ENCODE results near the gene SORCS1.
"Not testable (repeated sequence)": the region's sequence is repeated elsewhere in the genome, so short reads cannot be mapped to it uniquely, and the experiment has no call there.

SORCS1 gene

DNA sequence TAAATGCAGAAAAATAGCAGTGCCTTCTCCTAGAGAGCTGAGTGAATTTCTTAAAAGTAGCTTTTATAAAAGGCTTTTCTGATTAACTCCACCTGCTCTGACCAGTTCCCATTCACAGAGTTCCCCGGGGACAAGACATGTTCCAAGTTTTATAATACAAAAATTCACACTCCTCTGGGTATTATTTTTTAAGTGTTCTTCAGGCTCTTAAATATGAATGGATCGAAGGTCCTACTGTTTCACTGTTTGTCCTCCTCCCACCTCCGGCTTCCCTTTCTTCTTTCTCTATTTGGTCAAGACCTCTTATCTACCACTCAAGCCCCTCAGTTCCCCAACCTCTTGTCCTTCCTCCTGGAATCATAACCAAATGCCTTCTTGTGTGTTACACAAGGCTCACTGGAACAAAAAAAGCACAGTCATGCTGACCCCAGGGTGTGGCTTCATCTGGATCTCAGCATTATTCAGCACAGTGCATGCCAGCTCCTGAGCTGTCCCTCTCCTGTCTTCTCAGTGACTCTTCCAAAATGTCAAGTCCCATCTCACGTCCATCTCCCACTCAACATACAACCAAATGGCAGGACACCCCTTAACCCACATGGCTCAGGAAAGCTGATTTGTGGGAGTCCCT is 222.4 kb downstream of the SORCS1 start:
- no peak for DNase-seq (ENCODE audit: low spot score)

DNA sequence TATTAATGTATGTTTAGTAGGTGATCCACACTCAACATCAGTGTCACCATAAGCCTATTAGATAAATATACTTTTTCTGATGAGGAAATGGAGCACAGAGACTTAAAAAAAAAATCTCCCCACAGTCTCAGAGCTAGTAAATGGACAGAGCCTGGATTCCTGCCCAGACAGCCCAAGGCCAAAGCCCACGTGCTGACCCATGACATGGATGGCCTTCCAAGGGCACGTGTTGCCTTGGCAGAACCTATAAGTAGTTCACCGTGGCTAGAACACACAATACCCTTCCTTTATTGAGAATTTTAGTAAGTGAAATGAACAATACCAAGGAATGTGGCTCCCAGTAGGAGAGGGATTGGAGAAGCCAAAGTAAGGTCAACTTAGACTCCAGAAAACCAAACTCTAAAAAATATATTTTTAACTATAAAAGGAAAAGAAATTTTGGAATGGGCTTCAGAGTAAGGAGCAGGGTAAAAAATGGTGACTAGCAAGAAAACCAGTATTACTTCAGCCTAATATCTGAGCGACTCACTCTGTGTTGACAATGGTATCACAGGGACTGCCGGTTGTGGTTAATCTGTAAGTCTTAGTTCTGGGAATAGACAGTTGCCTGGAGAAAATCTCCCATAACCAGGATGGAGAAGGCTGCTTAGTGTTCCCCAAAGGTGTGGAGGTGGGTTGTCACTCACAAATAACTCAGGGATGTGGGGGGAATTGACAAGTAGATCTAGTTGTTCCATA is 223.0 kb downstream of the SORCS1 start:
- no peak for DNase-seq (ENCODE audit: low spot score)

DNA sequence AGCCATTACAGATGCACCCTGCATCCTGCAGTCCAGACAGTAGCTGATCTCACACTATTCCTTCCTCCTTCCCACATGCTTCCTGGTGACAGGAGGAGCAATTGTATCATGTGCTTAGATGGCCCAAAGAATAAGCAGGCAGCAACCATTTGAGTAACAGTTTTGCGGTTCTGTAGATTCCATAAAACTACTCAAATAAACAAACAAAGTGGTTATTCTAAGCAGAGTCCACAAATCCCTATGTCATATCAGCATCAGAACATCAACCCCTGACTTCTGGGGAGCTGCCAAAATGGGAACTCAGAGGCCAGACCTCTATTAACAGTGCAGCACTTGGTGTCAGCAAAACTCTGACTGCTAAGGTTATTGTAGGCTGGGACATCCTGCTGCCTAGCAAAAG is 226.0 kb downstream of the SORCS1 start:
- DNase-seq (ENCODE audit: low spot score) = no peak

DNA sequence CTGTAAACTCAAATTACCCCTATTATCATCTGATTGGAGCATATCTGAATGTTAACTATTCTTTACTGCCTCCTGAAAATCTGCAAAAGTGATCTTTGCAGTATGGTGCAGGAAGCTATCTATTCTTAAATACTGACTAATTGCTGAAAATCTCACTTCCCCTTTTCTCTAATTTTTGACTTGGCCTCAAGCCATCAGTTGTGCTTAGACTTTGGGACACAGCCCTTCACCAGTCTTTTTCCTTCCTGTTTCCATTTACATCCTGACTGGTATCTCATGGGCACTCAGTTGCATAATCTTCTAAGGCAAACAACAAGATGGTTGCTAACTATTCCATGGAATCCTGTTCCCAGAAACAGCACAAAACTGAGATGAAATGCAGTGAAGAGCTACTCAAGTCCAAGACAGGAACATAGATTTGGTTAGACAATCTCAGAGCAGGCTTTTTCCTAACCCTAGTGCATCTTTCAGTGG is 228.5 kb downstream of the SORCS1 start:
- DNase-seq (ENCODE audit: low spot score) = no peak

DNA sequence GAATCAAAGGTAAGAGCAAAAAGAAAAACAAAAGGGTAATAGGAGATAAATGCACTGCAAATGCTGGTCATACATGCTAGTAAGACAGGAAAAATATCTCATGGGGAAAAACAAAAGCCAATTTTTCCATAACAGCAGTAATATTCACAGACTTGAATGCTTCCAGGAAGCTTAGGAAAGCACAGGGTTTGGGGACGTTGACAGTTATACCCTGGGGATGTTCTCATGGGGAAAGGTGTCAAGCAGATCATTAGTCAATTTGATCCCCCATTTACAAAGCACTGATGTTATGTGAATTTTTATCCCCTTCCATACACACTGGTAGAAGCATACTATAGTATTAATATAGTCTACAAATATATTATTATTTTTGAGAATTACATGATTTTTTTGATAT is 232.7 kb downstream of the SORCS1 start:
- DNase-seq (ENCODE audit: low spot score) = no peak

DNA sequence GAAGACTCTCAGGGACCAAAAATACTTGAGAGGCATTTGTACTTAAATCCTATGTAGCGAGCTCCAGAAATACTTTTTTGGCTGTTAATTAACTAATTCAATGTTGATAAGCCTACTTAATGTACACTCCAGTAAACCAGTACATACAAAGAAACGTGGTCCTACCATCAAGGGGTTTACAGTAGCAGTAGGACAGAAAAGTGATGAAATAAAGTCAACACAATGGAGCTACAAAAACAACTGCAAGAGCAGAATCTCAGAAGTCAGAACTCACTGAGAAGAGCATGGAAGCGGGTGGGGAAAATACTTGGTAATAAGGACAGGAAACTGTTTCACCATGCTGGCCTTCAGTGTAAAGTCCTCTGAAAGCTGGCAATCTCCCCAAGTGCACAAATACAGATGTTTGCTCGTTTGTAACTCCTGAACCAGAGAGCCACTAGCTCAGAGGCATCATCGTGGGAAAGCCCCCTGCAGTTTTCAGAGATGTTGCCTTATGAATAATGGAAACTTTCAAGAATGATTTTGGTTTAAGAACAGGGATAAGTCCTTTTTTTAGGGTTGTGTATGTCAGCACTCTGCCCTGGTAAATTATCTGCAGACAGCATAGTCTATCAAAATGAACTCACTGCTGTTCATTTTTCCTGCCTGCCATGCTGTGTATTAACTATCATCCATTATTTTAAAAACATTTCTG is 233.2 kb downstream of the SORCS1 start:
- DNase-seq (ENCODE audit: low spot score) = no peak

DNA sequence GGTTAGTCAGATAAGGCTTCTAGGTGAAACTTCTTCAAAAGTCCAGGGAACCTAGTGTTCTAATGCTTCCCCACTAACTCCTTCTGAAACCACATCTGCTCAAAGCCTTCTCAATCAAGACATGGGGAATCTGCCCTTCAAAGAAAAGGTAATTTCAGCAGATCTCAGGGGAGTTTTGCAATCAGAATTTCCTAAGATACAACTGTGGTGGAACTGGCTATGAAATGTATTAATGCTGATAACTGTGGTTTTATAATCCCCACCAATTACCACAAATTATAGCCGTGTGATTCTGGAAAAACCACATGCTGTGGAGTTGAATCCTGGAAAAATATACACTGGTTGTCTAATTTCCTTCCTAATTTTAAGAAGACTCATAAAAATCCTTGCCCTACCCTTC is 233.8 kb downstream of the SORCS1 start:
- no peak for DNase-seq (ENCODE audit: low spot score)

DNA sequence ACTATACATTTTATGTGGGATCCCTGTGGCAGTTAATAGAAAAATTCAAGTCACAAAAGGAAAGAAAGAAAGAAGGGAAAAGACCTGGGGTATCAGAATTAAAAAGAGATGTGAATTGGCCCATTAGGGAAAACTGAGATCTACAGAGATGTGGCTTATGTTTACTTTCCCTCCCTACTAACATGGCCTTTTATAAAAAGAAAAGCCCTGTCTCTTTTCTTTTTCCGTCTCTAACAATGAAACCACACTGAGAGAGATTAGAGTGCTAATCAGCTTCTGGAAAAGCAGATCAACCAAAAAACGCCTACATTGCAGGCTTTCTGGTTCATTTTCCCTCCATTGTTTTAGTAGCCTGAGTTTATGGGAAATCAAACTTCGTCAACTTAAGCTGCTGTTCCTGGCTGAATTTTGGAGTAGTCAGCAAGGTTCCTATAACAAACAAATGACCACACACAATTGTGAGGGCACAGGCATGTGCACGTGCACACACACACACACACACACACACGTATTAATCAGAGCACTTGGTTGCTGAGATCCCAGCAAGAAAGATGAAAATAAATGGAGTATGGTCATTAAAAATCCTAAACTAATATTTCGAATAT is 235.1 kb downstream of the SORCS1 start:
- no peak for DNase-seq (ENCODE audit: low spot score)

DNA sequence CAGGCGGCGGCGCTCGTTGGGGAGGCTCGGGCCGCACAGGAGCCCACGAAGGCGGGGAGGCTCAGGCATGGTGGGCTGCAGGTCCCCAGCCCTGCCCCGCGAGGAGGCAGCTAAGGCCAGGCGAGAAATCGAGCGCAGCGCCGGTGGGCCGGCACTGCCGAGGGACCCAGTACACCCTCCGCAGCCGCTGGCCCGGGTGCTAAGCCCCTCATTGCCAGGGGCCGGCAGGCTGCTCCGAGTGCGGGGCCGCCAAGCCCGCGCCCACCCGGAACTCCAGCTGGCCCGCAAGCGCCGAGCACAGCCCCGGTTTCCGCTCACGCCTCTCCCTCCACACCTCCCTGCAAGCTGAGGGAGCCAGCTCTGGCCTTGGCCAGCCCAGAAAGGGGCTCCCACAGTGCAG is 236.4 kb downstream of the SORCS1 start:
- DNase-seq (ENCODE audit: low spot score) = not testable (repeated sequence)

DNA sequence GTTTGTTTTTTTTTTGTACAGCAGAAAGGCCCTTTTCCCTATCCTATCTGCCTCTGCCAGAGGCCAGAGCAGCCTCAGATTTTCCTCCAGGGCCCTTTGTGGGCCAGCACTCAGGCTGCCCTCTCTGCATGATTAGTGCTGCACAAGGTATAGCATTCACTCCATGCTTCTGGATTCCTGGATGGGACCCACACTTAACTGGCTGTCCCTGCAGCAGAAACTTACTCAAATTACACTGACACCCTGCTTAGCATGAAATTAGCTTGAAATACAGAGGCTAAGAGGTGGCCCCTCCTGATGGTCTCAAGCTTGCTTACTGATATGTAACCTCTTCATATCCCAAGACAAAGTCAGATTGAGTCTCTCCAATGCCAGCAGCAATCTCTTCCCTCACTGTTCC is 239.3 kb downstream of the SORCS1 start:
- DNase-seq (ENCODE audit: low spot score) = no peak

DNA sequence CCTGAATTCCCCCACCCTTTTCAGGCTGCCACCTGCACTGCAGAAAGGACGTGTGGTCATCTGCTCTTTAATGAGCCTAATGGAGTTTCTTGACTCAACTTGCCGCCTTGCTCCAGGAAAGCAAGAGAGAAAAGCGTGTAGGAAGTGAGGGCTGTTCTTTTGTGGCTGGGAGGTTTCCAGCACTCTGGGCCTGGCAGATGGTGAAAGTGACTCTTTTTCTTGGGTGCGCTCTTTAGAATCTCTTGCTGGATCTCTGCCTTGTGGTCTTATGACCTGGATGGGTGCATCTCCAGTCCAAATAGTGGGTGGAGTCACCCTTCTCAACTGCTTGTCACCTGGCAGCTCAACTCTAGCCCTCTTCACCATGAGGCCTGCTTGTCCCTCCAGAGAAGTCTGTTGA is 244.0 kb downstream of the SORCS1 start:
- DNase-seq (ENCODE audit: low spot score) = no peak

DNA sequence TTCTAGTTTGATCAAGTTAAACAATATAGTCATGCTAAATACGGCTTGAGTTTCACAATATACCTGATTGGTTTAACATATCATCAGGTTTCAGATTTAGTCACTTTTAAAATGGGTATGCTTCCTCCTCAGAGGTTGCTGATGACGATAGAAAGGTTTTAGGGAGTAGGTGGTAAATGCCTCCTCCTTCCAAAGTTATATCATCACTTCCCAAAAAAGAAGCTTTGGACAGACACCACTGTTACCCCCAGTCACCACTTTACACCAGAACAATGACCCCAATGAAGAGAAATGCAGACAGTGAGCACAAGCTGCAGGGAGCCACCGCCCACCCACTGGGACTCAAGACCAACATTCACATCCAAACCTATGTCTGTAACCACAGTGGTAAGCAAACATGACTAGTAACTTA is 244.6 kb downstream of the SORCS1 start:
- DNase-seq (ENCODE audit: low spot score) = no peak

DNA sequence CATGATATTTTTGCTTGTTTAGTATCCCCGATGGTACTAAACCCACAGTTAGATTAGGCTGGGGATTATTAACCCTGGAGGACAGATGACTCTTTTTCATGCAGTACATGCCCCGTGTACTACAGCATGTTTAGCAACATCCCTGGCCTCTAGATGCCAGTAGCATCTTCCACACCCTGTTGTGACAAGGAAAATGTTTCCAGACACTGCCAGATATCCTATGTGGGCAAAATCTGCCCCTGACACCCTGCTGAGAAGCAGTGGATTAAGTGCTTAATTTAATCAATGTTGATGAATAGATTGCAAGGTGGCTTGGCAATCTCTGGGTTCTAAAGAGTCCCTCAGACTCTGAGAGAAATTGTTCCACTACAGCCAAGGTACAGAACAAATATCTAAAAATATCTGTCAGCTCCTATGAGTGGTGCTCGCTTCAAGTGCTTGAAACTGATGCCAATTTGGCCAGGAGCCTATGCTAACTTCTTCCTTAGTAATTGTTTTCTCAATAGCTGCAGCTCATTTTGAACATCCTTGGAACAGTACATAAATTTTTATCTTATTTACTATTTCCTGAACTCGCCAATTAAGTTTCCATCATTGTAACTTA is 247.0 kb downstream of the SORCS1 start:
- DNase-seq (ENCODE audit: low spot score) = no peak

DNA sequence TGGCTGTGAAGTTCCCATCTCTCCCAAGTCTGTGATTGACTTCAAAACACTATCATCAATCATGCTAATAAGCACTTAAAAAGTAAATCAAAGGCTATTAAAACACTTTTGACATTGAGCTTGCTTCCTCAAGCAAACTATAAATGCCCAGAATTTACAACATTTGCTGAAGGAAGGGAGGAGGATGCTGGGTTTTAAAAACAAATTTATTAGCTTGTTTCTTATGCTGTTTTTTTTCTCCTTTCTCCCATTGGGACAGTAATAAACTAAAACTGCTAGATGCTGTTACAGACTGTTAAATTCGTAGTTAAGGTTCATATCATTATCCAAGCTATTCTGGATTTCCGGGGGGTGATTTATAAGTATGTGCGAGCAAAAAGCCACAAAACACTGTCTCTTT is 250.5 kb downstream of the SORCS1 start:
- no peak for DNase-seq (ENCODE audit: low spot score)

DNA sequence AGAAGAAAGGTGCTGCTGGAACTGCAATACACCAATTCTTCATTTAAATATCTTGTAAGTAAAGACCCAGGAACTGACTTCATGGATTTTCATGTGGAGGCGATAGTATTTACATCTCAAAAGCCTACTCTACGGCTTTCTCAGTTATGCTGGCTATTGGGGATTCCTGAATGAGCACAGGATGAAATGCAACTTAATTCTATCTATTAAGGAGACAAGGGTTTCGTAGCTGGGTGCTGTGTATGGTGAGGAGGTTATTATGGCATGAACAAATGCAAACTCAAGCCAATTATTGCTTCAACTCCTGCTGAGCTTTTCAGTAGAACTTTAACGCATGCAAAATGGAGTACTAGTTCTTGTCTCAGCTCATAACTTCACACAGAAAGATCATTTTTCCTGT is 251.2 kb downstream of the SORCS1 start:
- no peak for DNase-seq (ENCODE audit: low spot score)

DNA sequence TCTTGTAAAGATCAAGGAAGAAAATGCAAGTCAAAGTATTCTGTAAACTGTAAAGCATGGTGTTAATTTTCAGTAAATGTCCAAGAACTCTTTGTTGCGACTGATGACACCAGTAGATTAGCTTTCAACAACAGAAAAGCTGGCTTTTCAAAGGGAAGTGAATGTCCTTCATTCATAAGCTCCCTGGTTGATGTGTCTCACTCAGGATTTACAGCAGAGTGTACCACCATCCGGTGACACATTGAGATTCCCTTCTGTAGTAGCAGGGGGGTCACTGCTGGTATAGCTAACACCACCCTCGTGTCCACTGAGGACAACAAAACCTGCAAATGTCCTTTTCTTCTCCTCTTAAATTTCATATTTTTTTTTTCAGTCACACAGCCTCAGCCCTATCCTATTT is 253.4 kb downstream of the SORCS1 start:
- DNase-seq (ENCODE audit: low spot score) = no peak

DNA sequence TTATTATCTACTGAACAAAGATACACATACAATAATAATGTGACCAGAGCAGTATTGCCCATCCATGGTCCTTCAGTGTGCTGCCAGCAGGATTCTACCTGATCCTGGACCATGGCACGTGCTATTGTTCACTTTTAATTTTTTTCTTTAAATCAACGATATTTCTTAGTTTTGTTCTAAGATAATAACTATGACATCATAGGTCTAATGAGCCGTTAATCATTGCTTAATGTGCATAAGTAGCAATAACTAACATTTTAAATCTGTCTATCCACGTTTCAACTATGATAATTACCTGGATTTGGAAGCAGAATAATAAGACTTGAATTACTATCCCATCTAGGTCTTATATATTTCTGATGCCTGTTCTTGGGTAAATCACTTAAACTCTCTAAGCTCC is 253.8 kb downstream of the SORCS1 start:
- no peak for DNase-seq (ENCODE audit: low spot score)

DNA sequence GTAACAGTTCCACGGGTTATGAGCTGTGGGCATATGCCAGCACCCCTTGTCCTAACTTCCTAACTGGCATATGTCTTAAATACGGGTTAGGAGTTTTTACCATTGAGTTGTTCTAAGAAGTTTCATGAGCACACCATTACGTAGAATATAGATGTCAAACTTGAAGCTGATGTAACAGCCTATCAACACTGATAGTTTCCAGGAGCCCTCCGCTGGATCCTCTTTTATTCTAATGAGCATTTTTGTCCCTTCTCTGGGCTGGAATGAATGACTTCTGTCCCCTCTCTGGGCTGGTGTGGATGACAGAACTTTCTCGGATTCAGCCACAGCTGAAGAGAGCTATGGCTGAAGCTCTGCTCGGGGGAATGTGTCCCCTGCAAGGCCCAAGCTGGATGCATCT is 256.3 kb downstream of the SORCS1 start:
- no peak for DNase-seq (ENCODE audit: low spot score)

DNA sequence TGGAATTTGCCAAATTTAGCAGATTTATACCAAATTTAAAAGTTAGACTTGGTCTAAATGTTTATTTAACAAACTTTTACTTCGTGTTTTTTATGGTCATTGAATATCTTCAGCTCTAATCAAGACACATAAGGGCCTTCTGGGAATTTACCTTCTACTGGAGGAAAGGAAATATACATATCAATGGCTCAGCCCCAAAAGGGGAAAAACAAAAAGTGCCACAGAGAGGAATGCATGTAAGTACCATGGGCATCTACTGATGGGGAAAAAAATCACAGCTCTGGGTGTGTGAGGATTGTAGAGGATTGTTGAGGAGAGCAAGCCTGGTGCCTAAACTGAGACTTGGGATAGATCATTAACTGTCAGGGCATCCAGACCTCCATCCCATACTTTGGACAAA is 260.3 kb downstream of the SORCS1 start:
- no peak for DNase-seq (ENCODE audit: low spot score)

DNA sequence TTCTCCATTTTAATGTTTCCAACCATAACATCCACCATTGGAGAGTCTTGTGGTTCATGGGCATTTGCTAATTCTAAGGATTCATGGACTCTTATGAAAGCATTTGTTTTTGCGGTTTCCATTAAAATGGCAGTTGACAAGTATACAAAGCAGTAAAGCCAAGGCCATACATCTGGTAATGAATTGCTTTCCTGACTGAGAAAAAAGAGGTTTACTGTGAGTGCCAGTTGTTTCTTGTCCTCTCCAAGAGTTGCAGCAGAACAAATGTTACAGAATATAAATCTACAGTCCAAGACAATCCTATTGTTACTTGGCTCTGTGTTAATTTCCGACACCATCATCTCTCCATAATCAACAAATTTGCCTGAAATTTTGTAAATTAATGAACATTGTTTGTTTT is 261.3 kb downstream of the SORCS1 start:
- DNase-seq (ENCODE audit: low spot score) = no peak

DNA sequence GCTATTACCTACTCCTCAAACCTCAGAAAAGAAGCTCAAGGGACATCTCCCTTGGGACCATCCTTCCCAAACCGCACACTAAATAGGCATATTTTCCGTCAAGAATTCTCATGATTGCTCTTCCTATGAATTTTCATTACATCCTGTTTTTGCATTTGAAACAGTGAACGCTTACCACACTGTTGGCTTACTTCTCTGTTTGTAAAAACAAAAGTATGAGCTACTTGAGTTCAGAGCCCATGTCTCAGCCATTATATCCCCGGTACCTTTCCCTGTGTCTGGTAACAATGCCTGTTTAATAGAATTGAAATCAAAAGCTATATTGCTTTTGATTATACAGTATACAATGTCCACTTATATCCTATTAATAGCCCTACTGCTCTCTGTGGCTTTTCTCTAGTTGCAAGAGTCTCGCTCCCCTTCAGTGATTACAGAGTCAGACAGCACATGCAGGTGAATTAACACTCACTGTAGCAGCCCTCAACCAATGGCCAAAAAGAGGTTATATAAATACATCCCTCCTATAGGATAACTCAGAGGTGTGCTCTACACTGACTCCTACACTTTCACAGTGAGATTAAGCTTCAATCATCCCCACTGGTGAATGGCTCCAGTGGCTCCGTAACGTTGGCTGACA is 264.4 kb downstream of the SORCS1 start:
- DNase-seq (ENCODE audit: low spot score) = no peak

DNA sequence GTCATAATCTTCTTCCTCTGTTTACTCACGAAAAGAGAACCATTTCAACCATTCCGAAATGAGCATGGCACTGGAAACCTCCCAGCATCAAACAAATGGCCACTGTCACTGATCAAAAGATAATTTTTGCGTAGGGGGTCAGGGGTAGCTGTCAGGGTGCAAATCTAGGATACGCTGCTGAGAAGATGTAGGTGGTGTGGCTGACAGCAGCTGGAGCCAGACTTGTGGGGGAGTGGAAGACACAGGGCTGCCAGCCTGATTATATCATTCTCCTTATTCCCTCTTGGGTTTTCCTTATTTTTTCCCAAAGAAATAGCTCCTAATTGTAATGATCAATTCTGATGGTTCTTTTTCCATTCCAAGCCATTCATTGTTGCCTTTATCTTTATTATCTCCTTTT is 266.1 kb downstream of the SORCS1 start:
- no peak for DNase-seq (ENCODE audit: low spot score)

Measured in HuH-7.5 (cell line).